B cell (primary cell): ENCODE measurements around the gene MARK2. TPM values are rescaled to one million over a fixed set of nuclear protein-coding genes. Genes with fewer than 3 reads are reported as not detected.

ENCODE experiments used
- ATAC-seq: fragments of 200-7000 bp; cut with Tn5 transposase; one replicate; pipeline ENCODE4 v1.10.0; 2021; ENCODE audit warnings: low read depth, mild to moderate bottlenecking, moderate number of reproducible peaks, moderate library complexity
- CTCF ChIA-PET: fragments of 350-600 bp; sonication (Branson Sonifier 250); formaldehyde crosslinking; loops from one replicate; lab custom pipeline; 2021; ENCODE audit warnings: antibody characterized with exemption, inconsistent platforms; lab: Charles Lee
- POLR2A ChIA-PET: fragments of 350-600 bp; sonication (Branson Sonifier 250); formaldehyde crosslinking; loops from one replicate; lab custom pipeline; 2021; ENCODE audit warnings: antibody characterized with exemption; lab: Charles Lee
- DNase-seq: peaks from one replicate; pipeline ENCODE4 v3.0.0; 2013
- H2AFZ ChIP-seq: 2 replicates; pipeline ENCODE4 v1.6.1; 2012; ENCODE audit warnings: mild to moderate bottlenecking, low read depth, low read length; ENCODE audit not compliant: insufficient read depth, poor library complexity, severe bottlenecking
- H3K27ac ChIP-seq, 2 donors: 1 replicate in 1 of 2; 2 replicates in 1 of 2; pipeline ENCODE4 v1.5.1; 2012 to 2013; ENCODE audit warnings: low read length in 2 of 2, mild to moderate bottlenecking in 2 of 2, moderate library complexity in 1 of 2
- H3K27me3 ChIP-seq, 4 experiments: fragments of 200-600 bp in 1 of 4; sonication (generic) in 1 of 4; replicated peaks in 1 of 4; 1 replicate in 2 of 4; 2 replicates in 2 of 4; pipeline versions ENCODE4 v1.6.1 to v1.7.0; 2013 to 2016; ENCODE audit warnings: low read length in 3 of 4, mild to moderate bottlenecking in 2 of 4, mixed read lengths in 1 of 4, moderate library complexity in 1 of 4; ENCODE audit not compliant: insufficient read depth in 4 of 4, control insufficient read depth in 3 of 4; ENCODE audit errors: control extremely low read depth in 1 of 4
- H3K36me3 ChIP-seq, 2 experiments: replicated peaks in 1 of 2; 1 replicate in 1 of 2; 2 replicates in 1 of 2; pipeline versions ENCODE4 v1.6.1 to v1.7.1; 2013; ENCODE audit warnings: low read length in 1 of 2; ENCODE audit not compliant: insufficient read depth in 2 of 2, control insufficient read depth in 1 of 2; ENCODE audit errors: control extremely low read depth in 1 of 2, extremely low read depth in 1 of 2
- H3K4me1 ChIP-seq, 2 donors: fragments of 200-600 bp in 1 of 2; sonication (generic) in 1 of 2; 1 replicate in 1 of 2; 2 replicates in 1 of 2; pipeline versions ENCODE4 v1.5.1 to v1.6.1; 2013 to 2017; ENCODE audit warnings: low read length in 2 of 2; ENCODE audit not compliant: control insufficient read depth in 2 of 2, insufficient read depth in 2 of 2
- H3K4me2 ChIP-seq: replicated peaks from 2 replicates; pipeline ENCODE3; 2012; ENCODE audit warnings: mild to moderate bottlenecking, low read depth, low read length; ENCODE audit not compliant: poor library complexity, severe bottlenecking
- H3K4me3 ChIP-seq, 5 experiments: fragments of 200-600 bp in 1 of 5; sonication (generic) in 1 of 5; 1 replicate in 3 of 5; 2 replicates in 2 of 5; pipeline versions ENCODE4 v1.5.1 to v1.7.0; 2011 to 2016; ENCODE audit warnings: low read length in 4 of 5, mild to moderate bottlenecking in 4 of 5, low read depth in 2 of 5, control low read depth in 1 of 5, moderate library complexity in 1 of 5; ENCODE audit not compliant: insufficient read depth in 1 of 5; ENCODE audit errors: control extremely low read depth in 1 of 5, extremely low read depth in 1 of 5
- H3K79me2 ChIP-seq: fragments of 200-600 bp; sonication (generic); one replicate; pipeline ENCODE4 v1.6.0; 2016; ENCODE audit warnings: low read length; ENCODE audit not compliant: control insufficient read depth, insufficient read depth
- H3K9ac ChIP-seq: fragments of 200-600 bp; sonication (generic); 2 replicates; pipeline ENCODE4 v1.6.1; 2017; ENCODE audit warnings: mild to moderate bottlenecking, low read length, moderate library complexity
- H3K9me3 ChIP-seq, 3 donors: one replicate each; pipeline versions ENCODE4 v1.6.1 to v1.7.1; 2013; ENCODE audit warnings: low read length in 2 of 3; ENCODE audit not compliant: control insufficient read depth in 2 of 3, insufficient read depth in 1 of 3; ENCODE audit errors: control extremely low read depth in 1 of 3
- H4K20me1 ChIP-seq: 2 replicates; pipeline ENCODE4 v1.6.0; 2012; ENCODE audit warnings: mild to moderate bottlenecking, low read length; ENCODE audit not compliant: insufficient read depth, control insufficient read depth, poor library complexity, severe bottlenecking
- H3K27ac Mint-ChIP-seq: one replicate; pipeline ENCODE4 v1.8.0; 2021; ENCODE audit warnings: mixed read lengths
- H3K27me3 Mint-ChIP-seq: one replicate; pipeline ENCODE4 v1.8.0; 2021; ENCODE audit warnings: mixed read lengths
- H3K4me1 Mint-ChIP-seq: one replicate; pipeline ENCODE4 v1.8.0; 2021; ENCODE audit warnings: mixed read lengths
- H3K4me3 Mint-ChIP-seq: one replicate; pipeline ENCODE4 v1.8.0; 2021; ENCODE audit warnings: mixed read lengths
- H3K9me3 Mint-ChIP-seq: one replicate; pipeline ENCODE4 v1.8.0; 2022; ENCODE audit warnings: mixed read lengths; ENCODE audit not compliant: insufficient read depth
- EZH2 ChIP-seq: IDR thresholded peaks from 2 replicates; pipeline ENCODE4 v1.6.1; 2012; ENCODE audit warnings: borderline replicate concordance, low read depth, mild to moderate bottlenecking, moderate library complexity, low read length; ENCODE audit not compliant: insufficient read depth, poor library complexity, severe bottlenecking
- WGBS: methylation state at CpG from one replicate; pipeline ENCODE4 v1.1.5; 2013; ENCODE audit warnings: missing lambda C conversion rate; ENCODE audit not compliant: insufficient coverage; 5-methylcytosine and 5-hydroxymethylcytosine counted together
- intact Hi-C: fragments of 100-400 bp; cut with micrococcal nuclease; formaldehyde crosslinking; loops from one replicate; pipeline ENCODE4 v1.10.0; 2022
- polyA plus RNA-seq: library from polyadenylated mRNA; depleted of rRNA; stranded (reverse); fragments of >200 nt; gene quantifications from 2 replicates; pipeline ENCODE4 v1.2.3, GENCODE V29; 2012
- total RNA-seq, 2 donors: library from RNA; stranded (reverse); fragments of 120-200 nt in 1 of 2; gene quantifications; 1 replicate in 1 of 2; 2 replicates in 1 of 2; pipeline versions ENCODE4 v1.2.3 to v1.2.4, GENCODE V29; 2013 to 2022
- TF ChIP-seq, protein P1 (sequence below): fragments of 200-600 bp; IDR thresholded peaks from one replicate; pipeline ENCODE4 v1.8.0; 2022; ENCODE audit warnings: antibody characterized with exemption, mild to moderate bottlenecking

The MARK2 gene
- total and polyA plus RNA-seq, 2 donors (not counting 1 experiment from before 2014, with no cell fraction given) = 47.2 to 58.1 TPM

DNA sequence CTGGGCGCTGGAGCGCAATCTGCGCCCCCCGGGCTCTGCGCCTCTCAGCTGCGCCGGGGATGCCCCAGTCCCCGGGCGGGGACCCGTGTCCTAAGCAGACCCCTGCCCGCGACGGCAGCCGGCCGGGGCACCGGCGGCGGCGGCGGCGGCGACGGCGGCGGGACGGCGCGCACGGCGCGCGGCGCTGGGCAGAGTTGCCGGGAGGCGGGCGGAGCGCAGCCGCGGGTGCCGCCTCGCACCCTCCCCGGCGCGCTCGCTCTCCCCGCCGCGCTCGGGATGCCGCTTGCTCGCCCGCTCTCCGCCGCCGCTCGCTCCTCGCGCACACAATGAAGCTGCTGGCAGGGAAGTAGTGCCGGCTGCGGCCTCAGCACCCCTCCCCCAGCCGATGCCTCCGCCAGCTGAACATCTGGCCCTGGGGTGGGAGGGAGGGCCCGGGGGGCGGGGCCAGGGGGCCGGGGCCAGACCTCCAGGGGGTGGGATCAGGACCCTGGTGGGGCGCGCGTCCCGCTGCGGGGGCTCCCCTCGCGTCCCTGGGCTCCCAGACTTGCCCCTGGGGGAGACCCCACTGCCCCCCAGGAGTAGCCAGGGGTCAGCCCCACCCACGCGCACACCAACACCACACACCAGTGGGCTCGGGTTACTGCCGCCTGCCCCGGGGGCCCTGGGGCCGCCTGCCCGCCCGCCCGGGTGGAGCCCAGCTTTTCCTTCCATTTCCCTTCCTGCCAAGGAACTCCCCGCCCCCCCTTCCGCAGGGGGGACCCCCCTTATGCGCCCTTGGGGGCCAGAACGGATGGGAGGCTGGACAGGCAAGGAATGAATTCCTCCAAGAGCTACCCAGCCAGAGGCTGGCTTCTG lies 78.2 kb downstream of the MARK2 start, which contains the start of gene RCOR2:
TSS of gene RCOR2 (minus strand) at position 328 of the 855 bp plus-strand sequence. CDS start 708 bp downstream, outside the sequence.
- H3K4me3 Mint-ChIP-seq = peak within 1 kb of the TSS; percentile 85
- peak within 1 kb of the TSS; percentile 65 for H3K27ac Mint-ChIP-seq

More for the DNA sequence above, 78.2 kb downstream of the MARK2 start, which contains the start of gene RCOR2:
- Mint-ChIP-seq H3K4me1 (peaks cover 23% of the 10 kb centered on the region), H3K9me3 (no peaks in the 10 kb centered on the region), H3K27me3 (peaks cover 6% of the 10 kb centered on the region)
- H3K79me2 ChIP-seq = no peaks in the 10 kb centered on the region
- H3K4me3 ChIP-seq = peak within 1 kb of the TSS in 4 of 5 experiments; percentile 35 to 58 (median 51)
- peak within 1 kb of the TSS; percentile 59 for H3K9ac ChIP-seq
- peaks cover 0 to 4% (median 0%) of the 10 kb centered on the region in 3 donors for H3K9me3 ChIP-seq
- ChIA-PET CTCF (interaction anchor here (2.4 kb wide), 1 partner anchor 80 kb away, joined by 12 read pairs; no protein-coding TSS in a partner anchor), POLR2A (interaction anchor here (0.5 to 0.6 kb wide), 2 partner anchors 18 to 40 kb away, joined by 5 to 8 read pairs; no protein-coding TSS in a partner anchor)
- peaks cover 10% of the 10 kb centered on the region for H4K20me1 ChIP-seq
- H3K4me1 ChIP-seq = peaks cover 33% of the 10 kb centered on the region in 2 donors
- ATAC-seq = peak; percentile 71
- no peaks in the 10 kb centered on the region for H3K36me3 ChIP-seq
- H2AFZ ChIP-seq = peak within 1 kb of the TSS; percentile 49
- WGBS = under 1% methylated on average over 76 of the region's 85 CpGs
- peak within 1 kb of the TSS; percentile 95 for H3K4me2 ChIP-seq
- intact Hi-C loops = no loop called here
- peak; percentile 77 for DNase-seq
- peaks cover 0 to 28% (median 9%) of the 10 kb centered on the region in 4 experiments for H3K27me3 ChIP-seq
- no peak within 1 kb of the TSS for H3K27ac ChIP-seq
- TF ChIP-seq EZH2 = no peak
- TF ChIP-seq, protein P1, sequence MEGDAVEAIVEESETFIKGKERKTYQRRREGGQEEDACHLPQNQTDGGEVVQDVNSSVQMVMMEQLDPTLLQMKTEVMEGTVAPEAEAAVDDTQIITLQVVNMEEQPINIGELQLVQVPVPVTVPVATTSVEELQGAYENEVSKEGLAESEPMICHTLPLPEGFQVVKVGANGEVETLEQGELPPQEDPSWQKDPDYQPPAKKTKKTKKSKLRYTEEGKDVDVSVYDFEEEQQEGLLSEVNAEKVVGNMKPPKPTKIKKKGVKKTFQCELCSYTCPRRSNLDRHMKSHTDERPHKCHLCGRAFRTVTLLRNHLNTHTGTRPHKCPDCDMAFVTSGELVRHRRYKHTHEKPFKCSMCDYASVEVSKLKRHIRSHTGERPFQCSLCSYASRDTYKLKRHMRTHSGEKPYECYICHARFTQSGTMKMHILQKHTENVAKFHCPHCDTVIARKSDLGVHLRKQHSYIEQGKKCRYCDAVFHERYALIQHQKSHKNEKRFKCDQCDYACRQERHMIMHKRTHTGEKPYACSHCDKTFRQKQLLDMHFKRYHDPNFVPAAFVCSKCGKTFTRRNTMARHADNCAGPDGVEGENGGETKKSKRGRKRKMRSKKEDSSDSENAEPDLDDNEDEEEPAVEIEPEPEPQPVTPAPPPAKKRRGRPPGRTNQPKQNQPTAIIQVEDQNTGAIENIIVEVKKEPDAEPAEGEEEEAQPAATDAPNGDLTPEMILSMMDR = no peak
